GM19043 (cell line): ENCODE results near the gene DYNLRB1.
"Not testable (repeated sequence)": the region's sequence is repeated elsewhere in the genome, so short reads cannot be mapped to it uniquely, and the experiment has no call there.

Experiments
- ATAC-seq: cut with Tn5 transposase; IDR thresholded peaks from one replicate; pipeline ENCODE4 v1.9.1; 2021; ENCODE audit warnings: low read depth; ENCODE audit not compliant: unreplicated experiment

Gene DYNLRB1

DNA sequence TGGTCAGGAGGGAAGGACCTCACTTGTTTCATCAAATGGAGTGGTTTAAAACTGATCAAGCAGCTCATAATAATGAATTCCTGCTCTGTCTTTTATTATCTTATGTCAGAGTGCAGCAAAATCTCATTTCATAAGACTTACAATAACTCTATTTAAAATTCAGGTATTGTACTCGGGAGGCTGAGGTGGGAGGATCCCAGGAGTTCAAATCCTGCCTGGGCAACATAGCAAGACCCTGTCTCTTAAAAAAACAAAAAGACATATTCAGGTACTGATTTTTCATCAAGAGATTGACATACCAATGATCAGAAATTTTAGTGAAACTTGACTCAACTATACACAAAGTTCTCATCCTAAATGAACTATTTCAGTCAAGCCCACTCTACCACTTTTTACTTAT lies 5.6 kb upstream of the DYNLRB1 start:
- no peak for ATAC-seq

DNA sequence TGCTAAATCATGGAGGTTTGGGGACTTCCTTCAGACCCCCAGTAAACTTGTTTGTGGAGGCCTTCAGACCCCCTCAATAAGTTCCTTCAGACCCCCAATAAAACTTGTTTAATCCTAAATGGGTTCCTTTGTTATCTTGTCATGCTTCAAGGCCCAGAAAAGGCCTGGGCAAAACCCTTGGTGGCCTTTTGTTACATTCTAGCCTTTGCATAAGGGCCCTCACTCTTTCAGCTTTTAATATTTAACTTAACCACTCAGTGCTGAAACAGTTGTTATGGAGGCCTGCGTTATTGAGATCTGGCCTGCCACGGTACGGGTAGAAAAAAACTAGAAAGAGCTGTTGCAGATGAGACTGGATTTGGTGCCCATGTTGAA lies 4.3 kb upstream of the DYNLRB1 start:
- no peak for ATAC-seq

DNA sequence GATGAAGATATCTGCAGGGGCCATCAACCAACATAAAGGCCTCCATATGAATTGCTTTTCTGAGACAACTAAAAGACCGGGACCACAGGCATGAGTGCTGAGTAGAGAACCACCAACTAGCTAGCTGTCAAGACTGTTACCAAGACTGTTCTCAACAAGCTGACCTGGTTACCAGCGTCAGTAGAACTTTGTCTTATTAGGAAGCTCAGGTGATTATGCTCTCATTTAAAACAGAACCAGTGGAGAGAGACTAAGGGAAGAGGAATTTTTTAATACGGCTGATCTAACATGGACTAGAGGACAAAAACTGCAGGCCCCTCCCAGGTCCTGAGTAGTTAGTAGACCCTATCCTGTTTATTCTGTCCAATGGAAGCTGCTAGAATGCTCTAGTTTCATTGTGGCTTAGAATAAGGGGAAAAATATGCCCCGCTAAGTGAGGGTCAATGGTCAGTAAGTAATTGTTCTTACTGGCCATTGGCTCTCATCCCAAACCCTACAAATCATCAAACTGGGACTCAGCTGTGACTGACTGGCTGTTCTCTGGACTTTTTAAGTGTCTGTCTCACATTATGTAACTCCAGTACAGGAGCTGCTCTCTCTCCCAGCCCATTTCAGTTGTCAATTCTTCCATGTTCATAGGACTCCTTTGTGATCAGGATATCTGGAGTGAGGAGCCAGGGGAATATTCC lies 3.8 kb upstream of the DYNLRB1 start:
- no peak for ATAC-seq

DNA sequence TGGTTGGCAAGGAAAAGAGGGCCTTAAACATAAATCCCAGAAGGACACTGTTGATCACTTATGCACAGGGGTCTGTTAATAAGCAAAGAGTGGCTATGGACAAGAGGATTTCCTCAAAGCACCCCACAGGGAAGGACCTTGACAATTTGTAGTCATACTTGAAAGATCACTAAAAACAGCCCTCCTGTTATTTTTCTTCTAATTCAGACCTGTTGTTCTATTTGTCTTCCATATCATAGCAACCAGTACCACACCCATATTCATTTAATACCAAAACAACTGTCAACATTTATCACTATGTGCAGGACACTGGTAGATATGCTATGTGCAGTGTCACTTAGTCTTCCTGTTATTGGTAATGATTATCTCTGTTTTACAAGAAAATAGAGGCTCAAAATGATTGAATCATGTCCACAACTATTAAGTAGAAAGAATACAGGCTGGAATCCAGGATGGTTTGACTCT lies 3.2 kb upstream of the DYNLRB1 start:
- ATAC-seq = no peak

DNA sequence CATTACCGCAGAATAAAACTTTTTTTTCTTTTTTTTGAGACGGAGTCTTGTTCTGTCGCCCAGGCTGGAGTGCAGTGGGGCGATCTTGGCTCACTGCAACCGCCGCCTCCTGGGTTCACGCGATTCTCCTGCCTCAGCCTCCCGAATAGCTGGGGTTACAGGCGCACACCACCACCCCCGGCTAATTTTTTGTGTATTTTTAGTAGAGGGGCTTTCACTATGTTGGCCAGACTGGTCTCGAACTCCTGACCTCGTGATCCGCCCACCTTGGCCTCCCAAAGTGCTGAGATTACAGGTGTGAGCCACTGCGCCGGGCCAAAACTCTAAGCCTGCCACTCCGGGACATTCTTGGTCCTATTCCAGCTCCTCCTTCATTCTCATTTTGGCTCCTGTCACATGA lies 2.2 kb upstream of the DYNLRB1 start:
- ATAC-seq = not testable (repeated sequence)

DNA sequence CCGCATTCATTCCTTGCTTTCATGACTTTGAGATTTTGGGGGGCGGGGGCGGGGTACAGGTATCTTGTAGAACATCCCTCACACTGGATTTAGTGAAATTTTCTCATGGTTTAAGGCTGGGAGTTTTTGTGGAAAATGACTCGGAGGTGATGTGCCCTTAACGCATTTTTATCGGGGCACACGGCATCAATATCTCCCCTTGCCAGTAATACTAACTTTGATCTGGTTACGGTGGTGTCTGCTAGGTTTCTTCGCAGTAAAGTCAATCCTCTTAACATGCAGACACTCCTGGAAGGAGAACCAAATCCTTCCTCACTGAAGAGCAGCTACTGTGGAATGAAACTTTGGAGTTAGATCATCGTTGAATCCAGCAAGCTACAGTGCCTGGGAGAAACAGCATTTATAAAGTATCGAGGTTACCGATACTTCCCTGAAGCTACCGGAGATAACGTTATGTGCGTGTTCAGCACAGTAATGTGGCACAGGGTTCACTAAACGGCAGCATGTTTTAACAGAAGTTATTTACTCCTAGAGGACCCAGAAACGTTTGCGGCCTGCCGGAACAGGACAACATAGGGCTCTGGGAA lies 1.2 kb upstream of the DYNLRB1 start:
- ATAC-seq = no peak

DNA sequence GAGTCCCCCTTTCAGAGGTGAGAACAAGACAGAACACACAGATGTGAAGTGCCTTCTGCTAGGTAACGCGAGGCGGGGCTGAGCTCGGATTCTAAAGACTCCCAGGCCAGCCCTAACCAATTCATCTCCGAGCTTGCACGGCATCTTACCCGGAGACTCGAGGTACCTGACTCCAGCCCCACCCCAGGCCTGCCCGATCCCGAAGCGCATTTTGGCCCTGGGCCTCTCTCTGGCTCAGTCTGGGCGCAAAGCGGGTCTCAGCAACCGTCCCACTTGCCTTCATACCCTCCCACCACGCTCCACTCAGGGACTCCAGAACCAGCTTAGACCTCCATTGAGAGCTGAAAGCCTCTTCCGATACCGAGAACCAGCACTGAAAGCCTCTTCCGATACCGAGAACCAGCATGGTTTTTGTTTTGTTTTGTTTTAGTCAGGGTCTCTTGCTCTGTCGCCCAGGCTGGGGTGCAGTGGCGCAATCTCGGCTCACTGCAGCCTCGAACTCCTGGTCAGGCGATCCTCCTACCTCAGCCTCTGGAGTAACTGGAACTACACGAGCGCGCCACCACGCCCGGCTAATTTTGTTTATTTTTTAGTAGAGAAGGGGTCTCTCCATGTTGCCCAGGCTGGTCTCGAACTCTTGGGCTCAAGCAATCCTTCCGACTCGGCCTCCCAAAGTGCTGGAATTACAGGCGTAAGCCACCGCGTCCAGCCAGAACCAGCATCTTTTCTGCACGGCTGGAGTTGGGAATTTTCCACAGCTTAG lies 557 bp upstream of the DYNLRB1 start:
- ATAC-seq = no peak

DNA sequence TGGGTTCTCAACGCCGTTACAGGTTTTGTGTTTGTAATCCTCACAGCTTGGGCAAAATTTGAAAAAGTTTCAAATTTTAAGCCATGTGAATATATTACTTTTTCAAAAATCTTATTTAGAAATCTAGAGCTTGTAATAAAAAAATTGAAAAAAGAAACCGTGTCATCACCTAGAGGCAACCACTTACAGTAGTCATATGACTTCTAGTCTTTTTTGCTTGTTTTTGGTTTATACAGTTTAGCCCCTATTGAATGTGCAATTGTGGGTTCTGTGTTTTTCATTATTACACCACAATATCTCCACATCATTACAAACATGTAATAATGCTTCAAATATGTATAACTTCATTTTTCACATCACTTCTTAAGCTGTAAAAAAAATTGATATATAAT lies 888 bp downstream of the DYNLRB1 start:
- no peak for ATAC-seq

DNA sequence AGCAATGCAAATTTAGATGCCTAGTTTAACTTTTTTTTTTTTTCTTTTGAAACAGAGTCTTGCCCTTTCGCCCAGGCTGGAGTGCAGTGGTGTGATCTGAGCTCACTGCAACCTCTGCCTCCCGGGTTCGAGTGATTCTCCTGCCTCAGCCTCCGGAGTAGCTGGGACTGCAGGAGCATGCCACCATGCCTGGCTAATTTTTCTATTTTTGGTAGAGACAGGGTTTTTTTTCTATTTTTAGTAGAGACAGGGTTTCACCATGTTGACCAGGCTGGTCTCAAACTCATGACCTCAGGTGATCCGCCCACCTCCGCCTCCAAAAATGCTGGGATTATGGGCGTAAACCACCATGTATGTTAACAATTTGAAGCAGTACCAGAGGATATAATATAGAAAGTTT lies 2.6 kb downstream of the DYNLRB1 start:
- not testable (repeated sequence) for ATAC-seq

DNA sequence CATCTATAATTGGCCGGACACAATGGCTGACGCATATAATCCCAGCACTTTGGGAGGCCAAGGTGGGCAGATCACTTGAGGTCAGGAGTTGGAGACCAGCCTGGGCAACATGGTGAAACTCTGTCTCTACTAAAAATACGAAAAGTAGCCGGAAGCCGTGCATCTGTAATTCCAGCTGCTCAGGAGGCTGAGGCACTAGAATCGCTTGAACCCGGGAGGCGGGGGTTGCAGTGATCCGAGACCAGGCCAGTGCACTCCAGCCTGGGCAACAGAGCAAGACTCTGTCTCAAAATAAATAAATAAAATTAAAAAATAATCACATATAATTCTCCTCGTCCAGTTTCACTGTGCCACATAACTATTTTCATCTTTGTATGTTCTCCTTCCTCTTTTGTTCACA lies 3.6 kb downstream of the DYNLRB1 start:
- ATAC-seq = not testable (repeated sequence)

DNA sequence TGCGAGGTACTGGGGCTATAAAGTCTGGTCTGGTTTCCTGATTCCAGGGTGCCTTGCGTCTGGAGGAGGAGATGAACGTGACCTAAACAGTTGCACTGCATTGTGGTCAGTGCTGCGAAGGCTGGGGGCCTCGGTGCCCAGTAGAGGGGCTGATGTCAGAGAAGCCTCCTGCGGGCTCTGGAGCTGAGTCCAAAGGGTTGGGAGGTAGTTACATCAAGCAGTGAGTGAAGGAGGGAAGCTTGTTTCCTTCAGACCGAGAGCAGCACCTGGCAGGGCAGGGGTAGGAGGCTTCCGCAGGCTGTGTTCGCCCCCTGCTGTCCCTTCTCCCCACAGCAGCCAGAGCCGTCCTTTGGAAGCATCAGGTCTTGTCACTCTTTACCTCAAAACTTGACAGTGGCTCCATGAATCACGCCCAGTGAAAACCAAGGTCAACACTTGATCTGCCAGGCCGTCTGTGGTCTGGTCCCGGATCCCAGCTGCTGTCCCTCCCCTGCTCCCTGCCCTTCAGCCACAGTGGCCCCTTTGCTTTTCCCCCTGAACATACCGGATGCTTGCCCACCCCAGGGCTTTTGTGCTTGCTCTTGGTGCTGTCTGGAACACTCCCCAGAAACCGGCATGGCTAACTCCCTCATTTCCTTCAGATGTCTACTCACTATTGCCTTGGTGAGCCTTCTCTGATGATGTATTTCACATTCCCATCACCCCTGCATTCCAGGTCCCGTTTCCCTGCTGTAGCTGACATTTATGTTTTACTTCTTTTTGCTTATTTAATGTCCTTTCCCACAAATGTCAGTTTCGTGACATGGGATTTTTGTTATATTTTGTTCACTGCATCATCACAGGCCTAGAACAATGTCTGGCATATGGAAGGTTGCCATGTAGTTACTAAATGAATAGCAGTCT lies 7.0 kb downstream of the DYNLRB1 start:
- ATAC-seq = no peak

DNA sequence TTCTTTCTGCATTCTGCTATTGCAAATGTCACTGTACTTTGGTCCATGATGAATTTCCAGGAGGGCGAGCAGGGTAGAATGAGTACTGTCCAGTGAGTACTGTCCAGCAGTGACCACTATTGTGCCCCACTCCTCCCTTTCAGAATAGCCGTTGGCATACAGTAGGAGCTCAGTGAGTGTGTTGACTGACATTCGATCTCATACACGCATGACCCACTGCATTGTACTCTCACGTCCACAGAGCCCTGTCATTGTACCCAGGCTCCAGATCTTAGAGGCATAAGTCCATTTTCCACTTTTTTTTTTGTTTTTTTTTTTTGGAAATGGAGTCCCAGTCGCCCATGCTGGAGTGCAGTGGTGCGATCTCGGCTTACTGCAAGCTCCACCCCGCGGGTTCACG lies 8.2 kb downstream of the DYNLRB1 start:
- no peak for ATAC-seq

DNA sequence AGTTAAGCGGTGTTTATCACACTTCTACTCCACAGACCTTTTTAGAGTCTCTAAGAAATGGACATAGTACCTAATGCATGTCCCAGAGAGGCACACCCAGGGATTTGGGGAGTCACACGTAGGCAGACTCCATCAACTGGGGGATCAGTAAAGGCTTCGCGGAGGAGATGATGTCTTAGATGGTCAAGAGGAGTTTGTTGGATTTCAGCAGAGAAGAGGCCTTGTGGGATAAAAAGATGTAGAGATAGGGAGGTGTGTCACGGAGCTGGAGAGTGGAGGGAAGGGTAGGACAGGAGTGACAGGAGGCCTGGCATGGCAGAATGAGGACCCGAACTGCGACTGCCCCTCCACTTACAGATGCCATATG lies 9.1 kb downstream of the DYNLRB1 start:
- no peak for ATAC-seq

DNA sequence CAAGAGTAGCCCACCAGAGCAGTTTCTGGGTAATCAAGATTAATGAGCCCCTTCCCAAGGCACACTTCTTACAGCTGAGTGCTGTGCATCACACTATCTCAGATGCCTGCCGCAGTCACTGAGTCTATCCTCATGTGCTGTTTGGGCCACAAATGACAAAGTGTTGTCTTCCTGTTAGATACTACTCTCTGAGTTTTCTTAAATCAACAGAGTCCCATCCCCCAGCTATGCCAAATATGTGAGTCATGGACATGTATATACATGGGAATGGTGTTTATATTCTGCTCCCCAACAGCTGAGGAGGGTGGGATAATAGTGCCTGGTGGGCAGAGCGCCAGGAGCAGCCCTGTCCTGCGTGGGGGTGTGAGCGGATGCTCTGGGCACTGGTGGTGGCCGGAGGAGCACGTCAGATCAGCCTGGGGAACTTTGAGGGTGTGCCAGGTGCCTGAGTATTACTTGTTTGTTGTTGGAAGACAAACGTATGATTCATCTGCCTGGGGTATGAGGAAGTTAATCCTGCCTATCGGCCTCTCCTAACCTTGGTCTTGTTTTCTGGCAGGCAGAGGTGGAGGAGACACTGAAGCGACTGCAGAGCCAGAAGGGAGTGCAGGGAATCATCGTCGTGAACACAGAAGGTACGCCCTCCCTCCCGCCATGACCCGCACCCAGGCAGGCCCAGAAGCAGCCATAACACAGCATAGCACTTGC lies 9.6 kb downstream of the DYNLRB1 start:
- no peak for ATAC-seq

DNA sequence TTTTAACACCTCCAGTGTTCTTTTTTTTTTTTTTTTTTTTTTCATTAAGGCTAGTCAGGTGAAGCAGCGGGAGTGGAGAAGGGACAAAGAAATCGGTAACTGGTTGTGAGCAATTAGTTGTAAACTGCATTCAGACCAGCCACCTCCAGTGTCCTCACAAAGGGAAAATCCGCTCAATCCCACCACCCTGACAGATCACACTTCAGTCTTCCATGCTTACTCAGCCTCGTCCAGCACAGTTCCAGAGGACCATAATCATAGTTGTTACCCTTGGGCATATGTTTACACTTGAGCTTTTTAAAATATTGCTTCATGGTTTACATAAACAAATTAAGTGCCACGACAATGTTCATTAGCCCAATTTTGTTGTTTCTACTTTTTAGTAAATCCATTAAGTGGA lies 10.2 kb downstream of the DYNLRB1 start:
- ATAC-seq = no peak

DNA sequence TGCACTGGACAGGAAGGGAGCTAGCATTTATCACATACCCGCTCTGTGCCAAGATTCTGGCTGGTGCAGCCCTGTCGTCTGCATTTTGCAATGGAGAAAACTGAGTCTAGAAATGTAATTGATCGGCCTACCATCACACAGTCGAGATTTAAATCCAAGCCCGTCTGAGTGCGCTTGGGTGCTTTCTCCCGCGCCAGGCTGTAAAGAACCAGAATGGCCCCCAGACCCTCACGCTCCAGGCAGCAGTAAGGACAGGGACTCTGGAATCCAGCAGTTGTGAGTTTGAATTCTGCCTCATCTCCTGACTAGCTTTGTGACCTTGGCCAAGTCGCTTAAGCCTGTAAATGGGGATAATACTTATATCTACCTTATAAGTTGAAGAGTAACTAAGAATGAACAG lies 10.8 kb downstream of the DYNLRB1 start:
- ATAC-seq = no peak

DNA sequence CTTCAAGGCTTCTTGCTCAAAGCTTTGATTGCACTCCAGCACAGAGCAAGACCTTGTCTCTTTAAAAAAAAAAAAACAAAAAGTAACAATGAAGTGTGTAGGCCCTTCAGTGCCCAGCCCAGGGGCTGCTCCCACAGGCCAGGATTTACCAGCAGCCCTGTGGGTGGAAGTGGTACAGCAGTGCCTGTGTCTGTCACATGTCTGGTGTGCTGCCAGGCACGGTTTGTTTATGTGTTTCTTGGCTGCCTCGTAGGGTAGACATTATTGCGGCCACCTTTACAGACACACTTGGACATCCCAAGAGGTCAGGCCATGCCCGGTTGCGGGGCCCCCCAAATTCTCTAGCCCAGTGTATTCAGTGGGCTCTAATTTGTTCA lies 12.7 kb downstream of the DYNLRB1 start:
- no peak for ATAC-seq

DNA sequence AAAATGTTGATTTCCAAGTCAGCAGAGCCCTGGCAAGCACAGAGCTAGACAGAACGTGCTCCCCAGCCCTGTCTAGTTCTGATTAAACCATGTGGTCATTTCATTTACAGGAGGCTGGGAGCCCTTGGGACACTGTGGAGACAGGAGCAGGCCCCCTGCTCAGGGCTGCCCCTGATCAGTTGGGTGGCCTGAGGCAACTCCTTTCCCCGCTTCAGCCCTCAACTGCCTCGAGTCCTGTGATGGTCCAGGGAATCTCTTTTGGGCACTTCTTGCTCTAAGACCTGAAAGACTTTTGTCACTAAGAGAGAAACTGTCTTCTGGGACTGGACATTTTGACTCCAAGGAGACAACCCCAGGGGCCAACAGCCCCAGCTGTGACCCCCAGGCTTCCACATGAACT lies 13.5 kb downstream of the DYNLRB1 start:
- ATAC-seq = no peak

DNA sequence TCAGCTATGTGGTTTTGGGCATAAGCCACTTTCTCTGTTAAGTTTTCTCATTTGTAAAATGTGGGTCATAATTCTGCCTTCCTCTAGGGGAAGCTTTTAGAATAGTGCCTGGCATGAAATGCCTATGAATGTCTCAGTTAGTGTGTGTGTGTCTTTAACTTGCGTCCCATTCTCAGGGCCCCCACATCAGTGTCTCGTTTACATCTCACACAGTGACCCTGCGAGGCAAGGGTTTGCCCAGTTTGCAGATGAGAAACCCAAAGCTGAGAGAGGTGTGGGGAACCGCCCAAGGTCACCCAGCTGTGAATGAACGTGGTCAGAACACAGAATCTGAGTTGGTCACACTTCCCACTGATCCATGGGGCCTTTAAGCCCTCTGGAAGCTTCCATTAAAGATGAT lies 14.1 kb downstream of the DYNLRB1 start:
- ATAC-seq = no peak

DNA sequence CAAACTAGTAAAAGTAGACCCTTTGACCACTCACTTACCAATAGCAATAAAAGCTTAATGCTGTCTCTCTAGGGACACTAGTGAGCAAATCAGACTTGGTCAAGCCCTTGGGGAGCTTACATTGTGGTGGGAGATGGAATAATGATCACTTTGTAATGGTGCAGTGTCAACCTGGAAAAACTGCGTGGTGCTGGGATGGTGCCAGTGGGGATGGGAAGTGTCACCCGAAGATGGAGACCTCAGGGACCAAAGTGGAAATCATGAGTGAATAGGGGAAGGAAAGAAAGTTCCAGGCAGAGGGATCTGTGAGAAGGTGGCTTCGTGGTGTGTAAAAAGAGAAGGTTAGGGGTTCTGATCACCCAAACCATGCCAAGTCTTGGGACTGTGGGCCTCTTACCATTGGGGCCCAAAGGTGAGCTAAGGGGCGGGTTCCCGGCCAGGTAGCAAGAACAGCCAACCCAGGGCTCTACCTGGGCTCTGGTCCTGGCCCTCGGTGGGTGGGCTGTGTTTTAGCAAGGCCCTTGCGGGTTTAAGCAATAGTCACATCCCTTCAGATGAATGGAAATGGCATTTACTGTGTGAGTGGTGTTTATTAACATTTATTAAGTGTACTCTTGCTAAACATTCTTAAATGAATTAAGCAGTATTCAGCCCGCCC lies 15.5 kb downstream of the DYNLRB1 start:
- no peak for ATAC-seq
